Ascending aorta (tissue), 2 donors: Measurements from ENCODE around the gene KIRREL2. TPM values are rescaled to one million over a fixed set of nuclear protein-coding genes. Genes with fewer than 3 reads are reported as not detected.
"Not testable (repeated sequence)": the region's sequence is repeated elsewhere in the genome, so short reads cannot be mapped to it uniquely, and the experiment has no call there.

Source experiments
- DNase-seq, 2 donors: peaks; one replicate each; pipeline ENCODE4 v3.0.0-alpha.2; 2019; ENCODE audit warnings: low spot score in 2 of 2
- H3K27ac ChIP-seq, 2 donors: fragments of 200-600 bp; sonication (generic); one replicate each; pipeline ENCODE4 v1.5.1; 2016 to 2017; ENCODE audit warnings: mild to moderate bottlenecking in 1 of 2
- H3K27me3 ChIP-seq: fragments of 200-600 bp; sonication (generic); one replicate; pipeline ENCODE4 v1.5.1; 2017
- H3K36me3 ChIP-seq, 2 donors: fragments of 200-600 bp; sonication (generic); one replicate each; pipeline ENCODE4 v1.5.1; 2016
- H3K4me1 ChIP-seq, 2 donors: fragments of 200-600 bp; sonication (generic); one replicate each; pipeline ENCODE4 v1.5.1; 2016 to 2017; ENCODE audit warnings: mild to moderate bottlenecking in 1 of 2
- H3K4me3 ChIP-seq, 2 donors: fragments of 200-600 bp; sonication (generic); one replicate each; pipeline ENCODE4 v1.5.1; 2016 to 2017; ENCODE audit warnings: mild to moderate bottlenecking in 1 of 2
- H3K9me3 ChIP-seq, 2 donors: fragments of 200-600 bp; sonication (generic); one replicate each; pipeline ENCODE4 v1.5.1; 2016
- intact Hi-C: fragments of 100-400 bp; cut with DNase I; formaldehyde crosslinking; loops from one replicate; pipeline ENCODE4 v1.15.1; 2023
- total RNA-seq: library from RNA; depleted of rRNA; stranded (reverse); fragments of >200 nt; gene quantifications from one replicate; pipeline ENCODE4 v1.1.0, GENCODE V29; 2016
- TF ChIP-seq, protein P1 (sequence below), 3 experiments: fragments of 200-600 bp in 2 of 3; fragments of 450-650 bp in 1 of 3; sonication (generic) in 2 of 3; IDR thresholded peaks; one replicate each; pipeline ENCODE4 v1.5.1; 2016 to 2019; ENCODE audit warnings: antibody characterized with exemption in 3 of 3, mild to moderate bottlenecking in 1 of 3, moderate library complexity in 1 of 3

KIRREL2 gene
- total RNA-seq, 1 donor from 2014 or later, result not detected

DNA sequence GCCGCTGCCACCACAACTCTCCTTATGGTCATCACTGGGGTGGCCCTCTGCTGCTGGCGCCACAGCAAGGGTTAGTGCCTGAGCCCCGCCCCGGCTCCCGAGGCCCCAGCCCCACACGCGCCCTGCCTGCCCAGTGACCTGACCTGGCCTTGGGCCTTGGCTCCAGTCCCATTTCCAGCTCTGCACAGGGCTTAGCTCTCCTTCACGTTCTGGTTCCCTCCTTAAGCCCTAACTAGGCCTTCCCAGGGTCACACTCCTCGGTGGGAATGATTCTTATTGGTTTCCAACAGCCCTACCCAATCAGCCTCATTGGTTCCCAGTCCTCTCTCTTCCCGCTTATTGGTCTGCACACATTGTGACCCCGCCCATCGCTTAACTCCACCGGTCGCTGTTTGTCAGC is 5.8 kb downstream of the KIRREL2 start:
- H3K27ac ChIP-seq, result no peak overlapping the region
- no peaks in the 10 kb centered on the region for H3K4me1 ChIP-seq
- H3K4me3 ChIP-seq, result no peak overlapping the region
- no peaks in the 10 kb centered on the region for H3K36me3 ChIP-seq
- TF ChIP-seq, protein P1, sequence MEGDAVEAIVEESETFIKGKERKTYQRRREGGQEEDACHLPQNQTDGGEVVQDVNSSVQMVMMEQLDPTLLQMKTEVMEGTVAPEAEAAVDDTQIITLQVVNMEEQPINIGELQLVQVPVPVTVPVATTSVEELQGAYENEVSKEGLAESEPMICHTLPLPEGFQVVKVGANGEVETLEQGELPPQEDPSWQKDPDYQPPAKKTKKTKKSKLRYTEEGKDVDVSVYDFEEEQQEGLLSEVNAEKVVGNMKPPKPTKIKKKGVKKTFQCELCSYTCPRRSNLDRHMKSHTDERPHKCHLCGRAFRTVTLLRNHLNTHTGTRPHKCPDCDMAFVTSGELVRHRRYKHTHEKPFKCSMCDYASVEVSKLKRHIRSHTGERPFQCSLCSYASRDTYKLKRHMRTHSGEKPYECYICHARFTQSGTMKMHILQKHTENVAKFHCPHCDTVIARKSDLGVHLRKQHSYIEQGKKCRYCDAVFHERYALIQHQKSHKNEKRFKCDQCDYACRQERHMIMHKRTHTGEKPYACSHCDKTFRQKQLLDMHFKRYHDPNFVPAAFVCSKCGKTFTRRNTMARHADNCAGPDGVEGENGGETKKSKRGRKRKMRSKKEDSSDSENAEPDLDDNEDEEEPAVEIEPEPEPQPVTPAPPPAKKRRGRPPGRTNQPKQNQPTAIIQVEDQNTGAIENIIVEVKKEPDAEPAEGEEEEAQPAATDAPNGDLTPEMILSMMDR (IDR thresholded peaks at IDR 0.05), result no peak
- DNase-seq, result no peak
- H3K27me3 ChIP-seq, result no peaks in the 10 kb centered on the region
- H3K9me3 ChIP-seq, result no peaks in the 10 kb centered on the region
- intact Hi-C loops, result no loop called here

DNA sequence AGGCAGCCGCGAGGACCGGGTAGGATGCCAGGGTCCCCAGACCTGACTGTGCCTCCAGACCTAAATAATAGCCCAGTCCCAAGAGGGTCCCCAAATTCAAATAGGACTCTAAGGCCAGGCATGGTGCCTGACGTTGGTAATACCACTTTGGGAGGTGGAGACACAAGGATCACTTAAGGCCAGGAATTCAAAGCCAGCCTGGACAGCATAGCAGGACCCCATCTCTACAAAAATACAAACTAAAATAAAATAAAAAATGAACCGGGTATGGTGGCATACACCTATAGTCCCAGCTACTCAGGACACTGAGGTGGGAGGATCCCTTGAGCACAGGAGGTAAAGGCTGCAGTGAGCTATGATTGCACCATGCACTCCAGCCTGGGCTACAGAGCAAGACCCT is 6.3 kb downstream of the KIRREL2 start:
- Histone ChIP-seq H3K4me3 (no peak overlapping the region), H3K27ac (no peak overlapping the region), H3K27me3 (no peaks in the 10 kb centered on the region), H3K9me3 (no peaks in the 10 kb centered on the region), H3K4me1 (peaks cover 0 to under 1% of the 10 kb centered on the region in 2 donors), H3K36me3 (no peaks in the 10 kb centered on the region)
- TF ChIP-seq, protein P1 (IDR thresholded peaks at IDR 0.05), result no peak
- DNase-seq, result no peak
- intact Hi-C loops, result no loop called here

DNA sequence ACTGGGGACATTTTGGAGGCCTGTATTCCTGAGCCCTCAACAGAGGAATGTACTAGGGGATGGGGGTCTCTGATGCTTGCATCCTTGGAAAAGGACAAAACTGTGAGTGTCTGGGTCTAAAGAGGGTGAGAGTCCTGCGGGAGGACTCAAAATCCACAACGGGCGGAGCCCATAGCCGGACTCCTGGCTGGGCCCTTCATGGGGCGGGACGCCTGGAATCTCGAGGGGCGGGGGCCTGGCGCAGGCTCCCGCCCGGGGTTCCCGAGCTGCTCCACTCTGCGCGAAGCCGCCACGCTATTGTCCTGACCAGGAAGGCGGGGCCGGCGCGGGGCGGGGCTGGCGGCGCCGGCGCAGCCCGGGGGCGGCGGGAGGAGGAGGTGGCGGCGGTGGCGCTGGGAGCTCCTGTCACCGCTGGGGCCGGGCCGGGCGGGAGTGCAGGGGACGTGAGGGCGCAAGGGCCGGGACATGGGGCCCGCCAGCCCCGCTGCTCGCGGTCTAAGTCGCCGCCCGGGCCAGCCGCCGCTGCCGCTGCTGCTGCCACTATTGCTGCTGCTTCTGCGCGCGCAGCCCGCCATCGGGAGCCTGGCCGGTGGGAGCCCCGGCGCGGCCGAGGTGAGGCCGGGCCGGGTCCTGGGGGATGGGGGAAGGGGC is 11.6 kb downstream of the KIRREL2 start, which contains the start of gene APLP1:
TSS of gene APLP1 (plus strand) at position 403 of the 651 bp plus-strand sequence. CDS start at position 466, 63 bp downstream.
- peak in 1 of 2 donors; percentile 81 for DNase-seq
- peaks cover 14 to 18% of the 10 kb centered on the region in 2 donors for H3K4me1 ChIP-seq
- H3K27me3 ChIP-seq, result no peaks in the 10 kb centered on the region
- no peaks in the 10 kb centered on the region for H3K9me3 ChIP-seq
- intact Hi-C loops, result loop anchor here (5.0 kb wide), 1 partner anchor 111 kb away; the partner anchor contains the start of genes HSPB6 and PROSER3
- peak within 1 kb of the TSS; percentile 60 to 71 for H3K4me3 ChIP-seq
- H3K36me3 ChIP-seq, result no peaks in the 10 kb centered on the region
- TF ChIP-seq, protein P1 (IDR thresholded peaks at IDR 0.05), result no peak
- H3K27ac ChIP-seq, result no peak within 1 kb of the TSS

DNA sequence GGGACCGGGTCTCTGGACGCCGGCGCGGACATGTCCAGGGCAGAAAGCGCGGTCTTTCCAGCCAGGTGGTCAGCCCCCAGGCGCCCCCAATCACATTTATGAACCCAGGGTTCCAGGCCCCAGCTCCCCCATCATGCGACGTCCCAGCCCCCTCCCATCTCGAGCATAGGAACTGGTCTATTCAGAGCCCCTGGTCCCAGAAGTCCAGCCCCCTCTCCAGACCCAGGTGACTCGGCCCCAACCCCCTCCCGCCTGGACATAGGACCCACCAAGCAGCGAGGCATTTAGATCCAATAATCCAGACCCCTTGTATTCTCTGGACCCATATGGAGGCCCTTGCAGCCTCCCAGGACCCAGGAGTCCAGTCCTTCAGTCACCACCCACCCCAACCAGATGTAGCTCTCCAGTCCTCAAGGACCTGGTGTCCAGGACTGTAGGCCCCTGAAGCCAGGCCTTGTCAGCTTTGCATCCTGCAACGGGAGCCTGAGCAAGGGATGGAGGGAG is 12.2 kb downstream of the KIRREL2 start:
- H3K4me1 ChIP-seq, result peaks cover 14 to 18% of the 10 kb centered on the region in 2 donors
- no peak for DNase-seq
- TF ChIP-seq, protein P1 (IDR thresholded peaks at IDR 0.05), result no peak
- no peaks in the 10 kb centered on the region for H3K27me3 ChIP-seq
- peak overlapping the region; percentile 60 to 71 for H3K4me3 ChIP-seq
- intact Hi-C loops, result loop anchor here (5.0 kb wide), 1 partner anchor 112 kb away; the partner anchor contains the start of genes HSPB6 and PROSER3
- no peak overlapping the region for H3K27ac ChIP-seq
- no peaks in the 10 kb centered on the region for H3K9me3 ChIP-seq
- H3K36me3 ChIP-seq, result no peaks in the 10 kb centered on the region

DNA sequence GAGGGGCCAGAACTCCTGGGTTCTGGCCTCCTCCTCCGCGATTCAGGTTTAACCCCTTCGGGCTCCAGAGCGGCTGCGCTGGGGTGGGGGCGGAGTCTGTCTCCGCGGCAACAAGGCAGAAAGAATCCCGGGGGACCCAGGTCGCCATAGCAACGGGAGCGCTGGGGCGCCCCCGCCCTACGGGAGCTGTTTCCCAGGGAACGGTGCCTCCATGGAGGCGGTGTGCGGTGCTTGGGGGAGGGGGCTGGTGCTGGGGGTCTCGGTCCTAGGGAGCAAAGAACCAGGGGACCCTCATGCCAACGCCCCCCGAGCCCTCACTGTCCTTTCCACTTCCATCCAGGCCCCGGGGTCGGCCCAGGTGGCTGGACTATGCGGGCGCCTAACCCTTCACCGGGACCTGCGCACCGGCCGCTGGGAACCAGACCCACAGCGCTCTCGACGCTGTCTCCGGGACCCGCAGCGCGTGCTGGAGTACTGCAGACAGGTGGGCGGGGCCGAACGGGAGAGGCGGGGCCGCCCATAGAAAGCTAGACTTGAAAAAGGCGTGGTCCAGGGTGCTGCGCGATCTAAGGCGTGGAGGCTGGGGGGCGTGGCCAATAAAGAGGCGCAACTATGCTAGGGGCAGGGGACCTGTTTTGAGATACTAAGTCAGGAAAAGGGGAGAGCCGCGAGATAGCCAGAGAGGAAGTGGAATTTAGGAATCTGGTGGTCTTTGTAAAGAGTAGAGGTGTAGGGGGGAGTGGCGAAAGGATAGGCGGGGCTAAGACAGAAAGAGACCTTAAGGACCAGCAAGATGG is 12.8 kb downstream of the KIRREL2 start:
- TF ChIP-seq, protein P1 (IDR thresholded peaks at IDR 0.05), result no peak

DNA sequence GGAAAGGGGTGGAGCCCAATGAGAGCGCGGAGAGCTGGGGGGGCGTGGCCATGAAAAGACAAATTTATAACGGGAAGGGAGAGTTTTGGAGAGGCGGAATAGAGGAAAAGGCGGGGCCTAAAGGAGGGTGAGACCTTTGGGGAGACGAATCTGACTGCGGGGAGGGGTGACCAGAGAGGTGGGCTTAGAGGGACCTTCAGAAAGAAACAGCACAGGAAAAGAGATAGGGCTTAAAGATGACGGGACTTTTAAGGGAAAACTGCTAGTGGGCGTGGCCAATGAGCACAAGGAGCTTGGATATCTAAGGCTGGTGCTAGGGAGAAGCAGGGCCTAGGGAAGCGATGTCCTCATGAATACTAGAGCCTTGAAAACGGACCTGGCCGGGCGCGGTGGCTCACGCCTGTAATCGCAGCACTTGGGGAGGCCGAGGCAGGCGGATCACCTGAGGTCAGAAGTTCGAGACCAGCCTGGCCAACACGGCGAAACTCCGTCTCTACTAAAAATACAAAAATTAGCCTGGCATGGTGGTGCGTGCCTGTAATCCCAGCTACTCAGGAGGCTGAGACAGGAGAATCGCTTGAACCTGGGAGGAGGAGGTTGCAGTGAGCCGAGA is 13.5 kb downstream of the KIRREL2 start:
- H3K27me3 ChIP-seq, H3K9me3 ChIP-seq, H3K36me3 ChIP-seq, H3K27ac ChIP-seq, DNase-seq, intact Hi-C loops: not testable (repeated sequence)
- Histone ChIP-seq H3K4me1 (peaks cover 14 to 18% of the 10 kb centered on the region in 2 donors), H3K4me3 (peak overlapping the region in 1 of 2 donors; percentile 71)

More for the DNA sequence above, 12.8 kb downstream of the KIRREL2 start:
- H3K27ac ChIP-seq, result no peak overlapping the region
- no peaks in the 10 kb centered on the region for H3K9me3 ChIP-seq
- intact Hi-C loops, result loop anchor here (5.0 kb wide), 1 partner anchor 112 kb away; the partner anchor contains the start of genes HSPB6 and PROSER3
- H3K4me1 ChIP-seq, result peaks cover 14 to 18% of the 10 kb centered on the region in 2 donors
- peak overlapping the region; percentile 60 to 71 for H3K4me3 ChIP-seq
- no peaks in the 10 kb centered on the region for H3K27me3 ChIP-seq
- H3K36me3 ChIP-seq, result no peaks in the 10 kb centered on the region
- DNase-seq, result peak; percentile 17 to 79
